HG03025 (cell line): ENCODE results near the gene SERPINB3.
"Not testable (repeated sequence)": the region's sequence is repeated elsewhere in the genome, so short reads cannot be mapped to it uniquely, and the experiment has no call there.

Experiments
- ATAC-seq: cut with Tn5 transposase; IDR thresholded peaks from one replicate; pipeline ENCODE4 v1.9.1; 2021; ENCODE audit warnings: mild to moderate bottlenecking, moderate library complexity; ENCODE audit not compliant: unreplicated experiment, low FRiP score

Gene SERPINB3

DNA sequence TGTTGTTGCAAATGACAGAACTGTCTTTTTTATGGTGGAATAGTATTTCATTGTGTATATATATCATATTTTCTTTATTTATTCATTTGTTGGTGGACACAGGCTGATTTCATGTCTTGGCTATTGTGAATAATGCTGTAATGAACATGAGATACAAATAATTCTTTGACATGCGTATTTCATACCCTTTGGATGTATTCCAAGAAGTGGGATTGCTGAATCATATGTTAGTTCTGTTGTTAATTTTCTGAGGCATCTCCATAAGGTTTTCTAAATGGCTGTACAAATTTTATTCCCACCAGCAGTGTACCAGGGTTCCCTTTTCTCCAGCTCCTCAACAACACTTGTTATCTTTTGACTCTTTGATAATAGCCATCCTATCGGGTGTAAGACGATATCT is 11.4 kb downstream of the SERPINB3 start:
- ATAC-seq: not testable (repeated sequence)

- ATAC-seq: no peak
Observed at GRCh38 chr18:63648241-63648640, 13.5 kb downstream of the SERPINB3 start.

DNA sequence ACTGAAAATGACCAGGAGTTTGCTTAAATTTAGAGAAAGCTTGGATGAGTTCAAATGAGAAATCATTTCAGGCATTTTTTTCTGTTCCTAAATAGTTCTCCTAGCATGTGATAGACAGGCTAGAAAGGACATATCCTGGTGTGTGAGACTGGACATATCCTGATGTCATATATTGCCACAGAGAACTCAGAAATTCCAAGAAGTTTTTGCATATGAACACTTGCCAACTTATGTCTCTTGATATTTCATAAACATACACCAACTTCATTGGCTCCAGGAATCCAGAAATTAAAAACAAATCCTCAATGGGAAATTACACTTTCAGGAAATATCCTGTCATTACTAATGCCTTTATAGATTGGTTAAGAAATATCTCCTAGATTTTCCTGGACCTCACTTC is 14.8 kb downstream of the SERPINB3 start:
- no peak for ATAC-seq

DNA sequence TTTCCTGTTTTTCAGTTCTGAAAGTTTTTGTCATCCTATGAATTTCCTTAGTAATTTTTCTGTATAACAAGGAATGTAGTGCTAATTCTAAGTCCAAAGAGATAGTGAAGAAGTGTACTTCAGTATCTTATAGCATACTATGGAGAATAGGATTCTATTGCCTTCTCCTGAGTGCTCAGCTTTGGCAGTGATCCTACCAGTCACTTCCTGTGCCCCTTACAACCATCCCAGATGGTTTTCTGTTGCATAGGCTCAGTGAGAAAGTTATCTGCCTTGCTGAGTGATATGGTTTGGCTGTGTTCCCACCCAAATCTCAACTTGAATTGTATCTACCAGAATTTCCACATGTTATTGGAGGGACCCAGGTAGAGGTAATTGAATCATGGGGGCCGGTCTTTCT is 17.0 kb downstream of the SERPINB3 start:
- not testable (repeated sequence) for ATAC-seq

- not testable (repeated sequence) for ATAC-seq
Observed at GRCh38 chr18:63644142-63644541, 17.6 kb downstream of the SERPINB3 start, which contains the start of gene SERPINB4. TSS of gene SERPINB4 (minus strand) at chr18:63644256. CDS start at chr18:63643577, 679 bp downstream.

GRCh38 chr18:63642668-63643356 is 18.9 kb downstream of the SERPINB3 start:
- not testable (repeated sequence) for ATAC-seq

DNA sequence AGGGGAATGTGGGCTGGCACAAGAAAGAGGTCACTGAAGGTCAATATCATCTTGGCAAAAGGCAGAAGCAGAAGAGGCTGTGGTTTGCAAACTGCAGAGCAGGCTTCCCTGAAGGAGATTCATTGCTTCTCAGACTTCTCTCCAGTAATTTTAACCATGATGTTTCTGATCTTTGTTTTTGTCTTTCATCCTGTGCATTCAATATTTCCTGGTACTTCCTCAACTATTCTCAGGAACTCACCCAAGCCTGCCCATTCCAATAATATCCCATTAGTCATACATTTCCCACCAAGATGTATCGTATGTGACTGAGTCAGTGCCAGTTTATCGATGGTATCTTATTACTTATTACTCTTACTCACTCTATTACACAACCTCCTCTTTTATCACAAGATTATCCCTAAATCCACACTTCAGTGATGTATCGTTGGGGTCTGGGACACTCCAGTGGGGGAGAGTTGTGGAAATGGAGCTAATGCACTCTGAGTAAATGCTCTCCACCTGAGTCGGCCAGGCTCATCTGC is 20.5 kb downstream of the SERPINB3 start:
- ATAC-seq: not testable (repeated sequence)

DNA sequence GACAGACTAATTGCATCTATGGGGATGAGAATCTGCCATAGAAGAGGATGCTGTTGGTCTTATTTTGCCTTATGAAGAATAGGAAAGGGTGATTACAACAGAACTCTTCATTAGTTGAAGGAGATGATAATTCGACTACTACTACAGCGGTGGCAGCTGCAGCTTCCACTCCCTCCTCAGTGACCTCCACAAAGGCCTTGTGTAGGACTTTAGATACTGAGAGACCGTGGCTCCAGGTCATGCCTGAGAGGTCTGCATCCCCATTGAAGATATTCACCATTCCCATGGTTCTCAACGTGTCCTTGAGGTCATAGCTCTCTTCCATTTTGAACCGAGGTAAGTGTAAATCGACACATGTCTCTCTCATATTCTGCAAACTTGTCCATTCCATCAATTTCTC is 24.0 kb downstream of the SERPINB3 start:
- no peak for ATAC-seq

GRCh38 chr18:63627819-63628218 is 33.9 kb downstream of the SERPINB3 start:
- ATAC-seq: no peak

- no peak for ATAC-seq
Observed at GRCh38 chr18:63626431-63626830, 35.3 kb downstream of the SERPINB3 start.

DNA sequence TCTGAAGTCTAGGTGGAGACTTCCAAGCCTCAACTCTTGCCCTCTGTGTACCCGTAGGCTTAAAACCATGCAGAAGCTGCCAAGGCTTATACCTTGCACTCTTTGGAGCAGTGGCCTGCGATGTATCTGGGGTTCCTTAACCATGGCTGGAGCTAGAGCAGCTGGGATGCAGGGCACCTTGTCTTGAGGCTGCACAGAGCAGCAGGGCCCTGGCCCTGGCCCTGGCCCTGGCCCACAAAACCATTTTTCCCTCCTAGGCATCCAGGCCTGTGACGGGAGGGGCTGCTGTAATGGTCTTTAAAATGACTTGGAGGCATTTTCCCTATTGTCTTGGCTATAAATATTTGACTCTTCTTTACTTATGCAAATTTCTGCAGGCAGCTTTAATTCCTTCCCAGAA is 36.8 kb downstream of the SERPINB3 start:
- ATAC-seq: no peak

DNA sequence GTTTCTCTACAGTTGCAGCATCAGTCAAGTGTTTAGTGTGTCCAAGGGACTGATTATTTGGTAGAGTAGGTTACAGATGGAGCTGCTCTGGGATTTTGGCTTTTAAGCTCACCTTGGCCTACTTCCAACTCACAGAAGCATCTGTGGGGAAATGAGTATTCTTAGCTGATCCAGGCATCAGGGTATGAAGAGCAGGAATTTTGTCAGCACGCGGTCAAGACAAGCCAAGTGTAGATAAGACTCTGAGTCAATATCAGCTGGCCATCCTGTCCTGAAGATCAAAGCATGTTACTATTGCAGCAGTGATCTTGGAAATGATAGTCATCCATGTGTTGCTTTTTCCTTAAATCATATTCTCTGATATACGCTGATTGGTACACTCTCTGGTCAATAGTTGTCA is 42.0 kb downstream of the SERPINB3 start:
- no peak for ATAC-seq

- ATAC-seq: no peak
Observed at GRCh38 chr18:63617915-63618234, 43.8 kb downstream of the SERPINB3 start.

GRCh38 chr18:63617049-63617914 is 44.4 kb downstream of the SERPINB3 start:
- ATAC-seq: peak; percentile 87

DNA sequence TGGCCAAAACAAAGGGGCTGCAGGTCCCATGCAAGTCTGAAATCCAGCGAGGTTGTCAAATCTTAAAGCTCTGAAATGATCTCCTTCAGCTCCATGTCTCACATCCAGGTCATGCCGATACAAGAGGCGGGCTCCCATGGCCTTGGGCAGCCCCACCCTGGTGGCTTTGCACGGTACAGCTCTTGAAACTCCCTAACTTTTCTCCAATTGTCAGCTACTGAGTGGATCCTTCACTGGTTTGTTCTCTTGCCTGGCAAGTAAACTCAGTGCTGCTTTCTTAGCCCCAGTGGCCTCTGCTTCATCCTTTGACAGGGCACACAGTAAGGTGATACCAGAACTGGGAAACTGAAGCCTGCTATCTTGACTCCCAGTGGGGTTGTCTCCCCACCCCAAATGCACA is 48.3 kb downstream of the SERPINB3 start:
- no peak for ATAC-seq

DNA sequence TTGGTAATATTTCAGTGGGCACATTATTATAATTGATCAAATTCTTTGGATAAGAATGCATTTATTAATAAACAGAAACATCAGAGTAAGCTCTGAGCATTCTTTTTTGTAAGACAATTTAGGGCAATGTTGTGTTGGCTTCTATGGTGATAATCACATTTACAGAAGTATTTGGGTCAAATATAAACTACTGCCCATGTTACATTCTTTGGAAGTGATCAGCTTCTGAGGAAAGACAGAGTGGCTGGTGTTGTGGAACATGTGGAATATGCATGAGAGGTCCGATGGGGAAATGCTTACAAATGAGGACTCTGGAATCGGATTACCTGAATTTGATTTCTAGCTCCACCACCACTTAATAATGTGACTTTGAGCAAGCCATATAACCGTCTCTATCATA is 55.2 kb downstream of the SERPINB3 start:
- no peak for ATAC-seq
